Measurements from ENCODE around the gene PLEKHG4B. TPM values are rescaled to one million over a fixed set of nuclear protein-coding genes. Genes with fewer than 3 reads are reported as not detected.

PLEKHG4B gene
- total and polyA plus RNA-seq, 2 of the 4 experiments (the other 2 are of a cell fraction), result 1.1 TPM

DNA sequence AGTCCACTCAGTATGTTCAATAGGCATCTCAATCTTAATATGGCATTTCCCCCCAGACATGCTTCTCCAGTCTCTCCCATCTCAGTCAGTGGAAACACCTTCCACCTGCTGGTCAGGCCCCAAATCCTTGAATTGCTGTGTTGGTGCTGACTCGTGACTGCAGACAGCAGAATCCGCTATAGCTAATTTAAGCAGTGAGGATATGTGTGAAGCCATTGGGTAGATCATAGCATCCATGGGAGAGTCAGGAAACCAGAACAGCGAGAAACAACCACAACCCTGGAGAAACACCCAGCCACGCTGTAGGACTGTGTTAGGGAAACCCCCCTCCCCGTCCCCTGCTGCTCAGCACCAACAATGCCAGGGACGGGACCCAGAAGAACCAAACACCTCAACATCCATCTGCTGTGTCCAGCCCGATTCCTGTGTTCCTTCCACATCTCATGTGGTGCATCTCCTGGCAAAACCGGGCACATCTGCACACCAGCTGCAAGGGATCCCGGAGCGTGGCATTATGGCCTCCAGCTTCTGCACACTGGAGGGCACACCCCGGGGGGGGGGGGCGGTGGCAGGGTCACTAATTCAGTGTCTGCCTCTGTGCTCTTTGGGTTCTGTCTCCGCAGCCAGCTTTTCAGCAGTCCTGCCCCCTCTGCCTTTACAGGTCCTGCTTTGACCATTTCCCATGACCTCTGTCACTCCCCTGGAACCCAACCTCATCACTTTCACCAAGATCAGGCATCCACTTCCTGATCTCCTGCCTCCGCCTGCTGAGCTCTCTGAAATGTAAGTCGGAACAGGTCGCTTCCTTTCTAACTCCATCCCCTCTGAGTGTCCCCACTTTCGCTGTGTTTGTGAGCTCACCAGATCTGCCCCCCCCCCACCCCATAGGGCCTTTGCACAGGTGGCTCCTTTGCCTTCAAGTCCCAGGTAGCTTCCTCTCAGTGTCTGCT lies 2.4 kb upstream of the PLEKHG4B start:
- intact Hi-C loops (cut with micrococcal nuclease) (no loop called here), dilution Hi-C loops (cut with HindIII; ENCODE audit: low sequenced_read_pairs, unreplicated experiment) (no loop called here), in situ Hi-C loops (cut with MboI; ENCODE audit: low sequenced_read_pairs) (no loop called here)
- TF ChIP-seq RFX5 (IDR thresholded peaks at IDR 0.05; ENCODE audit: low read depth, low read length) (no peak), RAD21 (IDR thresholded peaks at IDR 0.05; ENCODE audit: low read length) (no peak), RCOR1 (IDR thresholded peaks at IDR 0.05; ENCODE audit: insufficient replicate concordance, low read length) (no peak), POLR2A (IDR thresholded peaks at IDR 0.05; ENCODE audit: low read depth, low read length) (no peak), MAFK (IDR thresholded peaks at IDR 0.05; ENCODE audit: low read depth, low read length) (no peak), SMC3 (IDR thresholded peaks at IDR 0.05; ENCODE audit: low read depth, low read length) (no peak), MAZ (IDR thresholded peaks at IDR 0.05; ENCODE audit: borderline replicate concordance, low read depth, low read length) (no peak), CEBPB (IDR thresholded peaks at IDR 0.05; ENCODE audit: low read depth, low read length) (no peak), FOS (IDR thresholded peaks at IDR 0.05; ENCODE audit: low read depth, low read length) (no peak)
- TF ChIP-seq, protein P1, sequence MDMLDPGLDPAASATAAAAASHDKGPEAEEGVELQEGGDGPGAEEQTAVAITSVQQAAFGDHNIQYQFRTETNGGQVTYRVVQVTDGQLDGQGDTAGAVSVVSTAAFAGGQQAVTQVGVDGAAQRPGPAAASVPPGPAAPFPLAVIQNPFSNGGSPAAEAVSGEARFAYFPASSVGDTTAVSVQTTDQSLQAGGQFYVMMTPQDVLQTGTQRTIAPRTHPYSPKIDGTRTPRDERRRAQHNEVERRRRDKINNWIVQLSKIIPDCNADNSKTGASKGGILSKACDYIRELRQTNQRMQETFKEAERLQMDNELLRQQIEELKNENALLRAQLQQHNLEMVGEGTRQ (IDR thresholded peaks at IDR 0.05; ENCODE audit: low read depth, low read length), result no peak
- TF ChIP-seq, protein P2, sequence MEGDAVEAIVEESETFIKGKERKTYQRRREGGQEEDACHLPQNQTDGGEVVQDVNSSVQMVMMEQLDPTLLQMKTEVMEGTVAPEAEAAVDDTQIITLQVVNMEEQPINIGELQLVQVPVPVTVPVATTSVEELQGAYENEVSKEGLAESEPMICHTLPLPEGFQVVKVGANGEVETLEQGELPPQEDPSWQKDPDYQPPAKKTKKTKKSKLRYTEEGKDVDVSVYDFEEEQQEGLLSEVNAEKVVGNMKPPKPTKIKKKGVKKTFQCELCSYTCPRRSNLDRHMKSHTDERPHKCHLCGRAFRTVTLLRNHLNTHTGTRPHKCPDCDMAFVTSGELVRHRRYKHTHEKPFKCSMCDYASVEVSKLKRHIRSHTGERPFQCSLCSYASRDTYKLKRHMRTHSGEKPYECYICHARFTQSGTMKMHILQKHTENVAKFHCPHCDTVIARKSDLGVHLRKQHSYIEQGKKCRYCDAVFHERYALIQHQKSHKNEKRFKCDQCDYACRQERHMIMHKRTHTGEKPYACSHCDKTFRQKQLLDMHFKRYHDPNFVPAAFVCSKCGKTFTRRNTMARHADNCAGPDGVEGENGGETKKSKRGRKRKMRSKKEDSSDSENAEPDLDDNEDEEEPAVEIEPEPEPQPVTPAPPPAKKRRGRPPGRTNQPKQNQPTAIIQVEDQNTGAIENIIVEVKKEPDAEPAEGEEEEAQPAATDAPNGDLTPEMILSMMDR (conservative IDR thresholded peaks at IDR 0.05; ENCODE audit: low read depth, low read length), result no peak
- Histone ChIP-seq H3K14ac (replicated peaks; ENCODE audit: low read depth, low read length) (no peak overlapping the region), H3K4me2 (ENCODE audit: low read depth, low read length) (no peak overlapping the region), H3K23ac (ENCODE audit: low read depth, low read length) (no peak overlapping the region), H3K79me1 (ENCODE audit: low read depth in 1 of 2, low read length in 2 of 2) (no peaks in the 10 kb centered on the region), H2BK120ac (ENCODE audit: low read depth, low read length) (no peak overlapping the region), H3K18ac (ENCODE audit: low read depth, low read length) (no peak overlapping the region), H3K4me3 (ENCODE audit: insufficient read depth, low read depth, low read length) (no peak overlapping the region), H2AK5ac (ENCODE audit: low read depth, low read length) (no peak overlapping the region), H4K8ac (ENCODE audit: low read depth in 2 of 2, low read length in 2 of 2) (no peak overlapping the region), H3K4ac (ENCODE audit: low read depth, low read length) (no peak overlapping the region), H3K27me3 (ENCODE audit: control insufficient read depth, insufficient read depth, low read length) (peaks cover 61% of the 10 kb centered on the region), H2BK5ac (ENCODE audit: low read depth, low read length, poor library complexity, severe bottlenecking) (no peak overlapping the region), H3K56ac (ENCODE audit: extremely low read depth, insufficient read depth, low read length) (no peak overlapping the region), H2AFZ (replicated peaks; ENCODE audit: low read length, poor library complexity) (no peak overlapping the region), H3K9me1 (ENCODE audit: insufficient read depth, low read length) (no peaks in the 10 kb centered on the region), H2BK20ac (ENCODE audit: low read depth, low read length) (no peak overlapping the region), H3K27ac (ENCODE audit: insufficient read depth, low read length) (no peak overlapping the region), H2BK15ac (ENCODE audit: low read depth, low read length) (no peak overlapping the region), H4K5ac (ENCODE audit: low read depth, low read length) (no peak overlapping the region), H3K36me3 (ENCODE audit: control insufficient read depth, insufficient read depth, low read length) (no peaks in the 10 kb centered on the region), H3K4me1 (ENCODE audit: control insufficient read depth, insufficient read depth, low read length) (no peaks in the 10 kb centered on the region), H3K9me3 (ENCODE audit: control insufficient read depth, insufficient read depth, low read length) (no peaks in the 10 kb centered on the region), H3K9ac (ENCODE audit: low read depth, low read length) (no peak overlapping the region), H2AK9ac (replicated peaks; ENCODE audit: low read depth, low read length, poor library complexity) (no peak overlapping the region), H4K91ac (ENCODE audit: insufficient read depth, low read depth, low read length) (no peak overlapping the region), H4K20me1 (ENCODE audit: insufficient read depth, low read length) (no peaks in the 10 kb centered on the region)
- CTCF ChIA-PET, result interaction anchor here (0.6 kb wide), 1 partner anchor 9 kb away, joined by 6 read pairs; no protein-coding TSS in a partner anchor
- ATAC-seq (ENCODE audit: low read depth) (no peak), DNase-seq (no peak)
- POLR2A ChIA-PET (ENCODE audit: unreplicated experiment), result no interaction called here
- WGBS, 2 experiments (ENCODE audit: extremely low coverage in 2 of 2, insufficient read length in 1 of 2), result 81% methylated on average over 9 of the region's 17 CpGs; no CpG with 5 or more reads in 1 of the 2 experiments
- no TSS peak for BruUV-seq (replicated peaks)

Measured in IMR-90 (cell line).